AG04449 (cell line): ENCODE results near the gene TRABD2B.

Experiments used
- CTCF ChIA-PET: fragments of 350-600 bp; formaldehyde crosslinking; extraction: SDS; loops from one replicate; lab custom pipeline; 2021; ENCODE audit warnings: antibody characterized with exemption; lab: Yijun Ruan, JAX
- POLR2A ChIA-PET: fragments of 400-600, 350-600 bp; formaldehyde crosslinking; extraction: SDS; loops from one replicate; lab custom pipeline; 2020; ENCODE audit warnings: antibody characterized with exemption, inconsistent platforms; lab: Yijun Ruan, JAX
- DNase-seq: peaks from one replicate; pipeline ENCODE4 v3.0.0-alpha.2; 2010; ENCODE audit warnings: low read depth, low spot score
- H3K4me3 ChIP-seq: 2 replicates; pipeline ENCODE4 v1.5.1; 2011; ENCODE audit warnings: low read depth, mild to moderate bottlenecking, control low read depth, low read length
- TF ChIP-seq, protein P1 (sequence below): IDR thresholded peaks from one replicate; pipeline ENCODE4 v1.5.1; 2011; ENCODE audit warnings: mild to moderate bottlenecking, moderate library complexity, low read length, control low read depth, inconsistent platforms; ENCODE audit not compliant: insufficient read depth; ENCODE audit errors: missing control alignments

The TRABD2B gene

DNA sequence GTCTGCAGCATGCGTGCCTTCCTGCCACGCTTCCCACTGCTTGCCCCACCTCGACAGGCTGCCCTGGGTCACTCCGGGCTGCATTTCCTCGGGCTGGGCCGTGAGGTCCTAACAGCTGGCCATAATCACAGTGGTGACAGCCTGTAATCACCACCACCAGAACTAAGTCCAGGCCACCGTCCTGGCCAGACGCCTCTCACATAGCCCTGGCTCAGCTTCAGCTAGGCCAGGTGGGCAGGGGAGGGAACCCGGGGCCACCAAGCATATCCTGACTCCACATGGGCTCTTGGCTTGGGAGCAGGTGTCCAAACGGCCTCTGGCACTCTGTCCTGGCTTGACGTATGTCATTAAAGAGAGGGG is 229.5 kb downstream of the TRABD2B start:
- H3K4me3 ChIP-seq = no peak overlapping the region
- CTCF ChIA-PET = no interaction called here
- POLR2A ChIA-PET = no interaction called here
- no peak for DNase-seq
- TF ChIP-seq, protein P1, sequence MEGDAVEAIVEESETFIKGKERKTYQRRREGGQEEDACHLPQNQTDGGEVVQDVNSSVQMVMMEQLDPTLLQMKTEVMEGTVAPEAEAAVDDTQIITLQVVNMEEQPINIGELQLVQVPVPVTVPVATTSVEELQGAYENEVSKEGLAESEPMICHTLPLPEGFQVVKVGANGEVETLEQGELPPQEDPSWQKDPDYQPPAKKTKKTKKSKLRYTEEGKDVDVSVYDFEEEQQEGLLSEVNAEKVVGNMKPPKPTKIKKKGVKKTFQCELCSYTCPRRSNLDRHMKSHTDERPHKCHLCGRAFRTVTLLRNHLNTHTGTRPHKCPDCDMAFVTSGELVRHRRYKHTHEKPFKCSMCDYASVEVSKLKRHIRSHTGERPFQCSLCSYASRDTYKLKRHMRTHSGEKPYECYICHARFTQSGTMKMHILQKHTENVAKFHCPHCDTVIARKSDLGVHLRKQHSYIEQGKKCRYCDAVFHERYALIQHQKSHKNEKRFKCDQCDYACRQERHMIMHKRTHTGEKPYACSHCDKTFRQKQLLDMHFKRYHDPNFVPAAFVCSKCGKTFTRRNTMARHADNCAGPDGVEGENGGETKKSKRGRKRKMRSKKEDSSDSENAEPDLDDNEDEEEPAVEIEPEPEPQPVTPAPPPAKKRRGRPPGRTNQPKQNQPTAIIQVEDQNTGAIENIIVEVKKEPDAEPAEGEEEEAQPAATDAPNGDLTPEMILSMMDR = no peak

DNA sequence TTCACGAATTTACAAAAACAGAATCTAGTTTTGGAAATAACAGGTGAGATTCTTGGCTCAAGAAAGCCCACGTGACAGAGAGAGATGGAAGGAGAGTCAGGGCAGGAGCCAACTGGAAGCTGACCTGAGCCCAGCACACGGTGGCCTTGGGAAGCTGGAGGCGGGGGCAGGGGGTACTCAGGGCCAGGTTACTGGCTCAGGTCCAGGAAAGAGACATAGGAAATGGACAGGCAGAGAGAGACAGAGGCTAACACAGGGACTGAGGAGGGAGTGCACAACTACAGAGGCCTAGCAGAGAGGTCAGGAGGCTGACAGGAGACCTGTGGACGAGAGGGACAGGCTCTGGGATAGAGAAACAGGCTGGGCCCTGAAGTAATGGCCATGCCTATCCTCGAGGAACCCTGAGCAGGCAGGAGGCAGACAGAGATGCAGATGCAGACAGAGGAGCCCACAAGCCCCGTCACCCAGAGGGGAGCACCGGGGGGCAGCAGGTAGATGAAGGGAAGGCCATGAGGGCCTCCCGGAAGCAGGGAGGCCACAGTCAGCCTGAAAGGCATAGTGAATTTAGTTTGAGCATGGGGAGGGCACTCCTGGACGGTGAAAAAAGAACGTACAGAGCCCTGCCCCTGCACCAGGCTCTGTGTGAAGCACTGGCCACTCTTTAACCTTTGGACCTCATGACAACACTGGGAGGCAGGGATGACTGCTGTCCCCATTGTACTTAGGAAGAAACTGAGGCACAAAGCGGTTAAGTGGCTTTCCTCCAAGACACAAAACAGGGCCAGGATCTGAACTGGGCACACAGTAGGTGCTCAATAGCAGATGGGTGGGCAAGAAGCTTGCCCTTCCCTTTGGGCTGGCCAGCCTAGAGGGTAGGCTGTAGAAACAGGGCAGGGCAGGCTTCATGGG is 230.1 kb downstream of the TRABD2B start:
- POLR2A ChIA-PET = no interaction called here
- no peak for DNase-seq
- no peak overlapping the region for H3K4me3 ChIP-seq
- CTCF ChIA-PET = no interaction called here
- TF ChIP-seq, protein P1 = no peak

DNA sequence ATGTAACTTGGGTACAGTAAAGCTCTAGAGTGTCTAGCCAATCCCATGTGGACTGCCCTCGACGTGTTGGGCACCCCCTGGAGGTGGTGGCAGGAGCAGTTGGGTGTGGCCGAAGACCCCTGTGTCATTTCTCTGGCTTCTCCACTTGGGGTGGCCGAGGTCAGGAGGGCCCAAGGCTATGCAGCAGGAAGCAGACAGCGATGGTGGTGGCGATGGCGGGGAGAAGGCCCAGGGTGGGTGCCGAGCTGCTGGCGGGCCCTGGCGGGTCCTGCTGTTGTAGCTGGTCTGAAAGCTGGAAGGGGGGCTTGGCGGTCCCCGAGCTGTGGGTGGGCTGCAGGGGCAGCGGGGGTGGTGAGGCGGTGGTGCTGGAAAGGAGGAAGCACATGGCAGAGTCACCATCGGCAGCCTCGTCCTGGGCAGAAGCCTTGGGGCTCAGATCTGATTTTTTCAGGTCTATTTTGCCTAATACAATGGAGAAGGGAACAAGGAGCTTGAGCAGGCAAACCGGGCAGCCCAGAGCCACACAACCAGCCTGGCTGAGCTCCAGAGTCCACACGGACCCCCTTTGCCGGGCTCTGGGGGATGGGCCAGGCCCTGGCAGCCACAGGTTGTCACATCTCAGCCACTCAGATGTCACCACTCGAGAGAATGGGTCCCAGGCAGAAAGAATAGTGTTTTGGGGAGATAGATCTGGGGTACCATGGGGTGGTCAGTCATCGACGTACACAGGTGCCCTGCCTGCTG is 231.3 kb downstream of the TRABD2B start:
- no peak for DNase-seq
- TF ChIP-seq, protein P1 = no peak
- CTCF ChIA-PET = no interaction called here
- POLR2A ChIA-PET = no interaction called here
- H3K4me3 ChIP-seq = no peak overlapping the region

DNA sequence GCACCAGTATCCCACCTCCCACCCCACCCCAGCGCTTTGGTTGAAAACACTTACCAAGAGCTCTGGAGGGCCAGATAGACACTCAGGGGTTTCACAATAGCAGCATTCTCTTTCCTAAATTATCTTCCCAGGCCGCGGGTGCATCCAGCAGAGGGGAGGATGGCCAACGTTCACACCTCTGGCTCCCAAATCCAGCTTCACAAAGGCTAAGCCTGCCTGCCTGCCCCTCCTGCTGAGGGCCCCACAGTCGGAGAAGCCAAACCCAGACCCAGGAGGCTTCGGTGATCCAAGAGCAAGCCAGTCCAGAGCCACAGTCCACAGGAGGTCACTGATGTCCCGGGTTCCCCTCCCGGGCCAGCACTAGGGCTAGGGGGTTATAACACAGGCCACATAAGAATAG is 231.9 kb downstream of the TRABD2B start:
- ChIA-PET POLR2A (no interaction called here), CTCF (no interaction called here)
- TF ChIP-seq, protein P1 = no peak
- no peak overlapping the region for H3K4me3 ChIP-seq
- DNase-seq = no peak

DNA sequence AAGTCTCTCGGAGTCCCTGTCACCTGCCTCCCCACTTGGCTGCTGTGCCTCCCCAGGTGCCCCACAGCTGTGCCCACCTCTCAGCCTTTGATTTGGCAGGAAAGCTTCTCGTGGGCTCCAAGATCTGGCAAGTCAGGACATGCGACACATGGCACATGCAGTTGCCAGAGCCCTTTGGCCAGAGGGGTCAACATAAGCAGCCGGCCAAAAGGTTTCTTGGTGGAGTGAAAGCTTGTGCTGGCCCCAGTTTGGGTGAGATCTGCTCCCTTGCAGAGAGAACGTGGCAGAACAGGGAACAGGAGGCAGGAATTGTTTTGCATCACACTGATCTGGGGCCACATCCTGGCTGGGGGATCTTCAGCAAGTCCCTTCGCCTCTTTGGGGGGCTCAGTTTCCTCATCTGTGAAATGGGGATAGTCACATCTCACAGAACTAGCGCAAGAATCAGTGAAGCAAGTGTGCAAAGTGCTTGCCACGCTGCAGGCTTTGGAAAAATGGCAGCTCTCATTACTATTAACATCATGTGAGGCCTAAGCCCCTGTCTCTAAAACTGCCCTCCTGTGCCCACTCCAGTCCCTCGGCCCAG is 232.6 kb downstream of the TRABD2B start:
- ChIA-PET CTCF (no interaction called here), POLR2A (no interaction called here)
- TF ChIP-seq, protein P1 = no peak

More for the DNA sequence above, 232.6 kb downstream of the TRABD2B start:
- H3K4me3 ChIP-seq = no peak overlapping the region
- DNase-seq = no peak
